Cardiac fibroblast (primary cell): ENCODE measurements around the gene COA1.
A peak's percentile ranks its signal among the peaks of the same experiment; 100 is the strongest.
"Not testable (repeated sequence)": the region's sequence is repeated elsewhere in the genome, so short reads cannot be mapped to it uniquely, and the experiment has no call there.

ENCODE experiments used
- DNase-seq, 2 donors: peaks; one replicate each; pipeline versions ENCODE4 v3.0.0 to v3.0.0-alpha.2; 2010; ENCODE audit warnings: low read depth in 2 of 2
- H3K4me3 ChIP-seq, 2 donors: replicated peaks in 1 of 2; 1 replicate in 1 of 2; 2 replicates in 1 of 2; pipeline ENCODE4 v1.5.1; 2011; ENCODE audit warnings: low read depth in 2 of 2, low read length in 2 of 2, mild to moderate bottlenecking in 2 of 2, moderate library complexity in 1 of 2
- CTCF ChIP-seq: IDR thresholded peaks from one replicate; pipeline ENCODE4 v1.5.1; 2011; ENCODE audit warnings: low read depth, mild to moderate bottlenecking, low read length, inconsistent platforms

COA1 gene

DNA sequence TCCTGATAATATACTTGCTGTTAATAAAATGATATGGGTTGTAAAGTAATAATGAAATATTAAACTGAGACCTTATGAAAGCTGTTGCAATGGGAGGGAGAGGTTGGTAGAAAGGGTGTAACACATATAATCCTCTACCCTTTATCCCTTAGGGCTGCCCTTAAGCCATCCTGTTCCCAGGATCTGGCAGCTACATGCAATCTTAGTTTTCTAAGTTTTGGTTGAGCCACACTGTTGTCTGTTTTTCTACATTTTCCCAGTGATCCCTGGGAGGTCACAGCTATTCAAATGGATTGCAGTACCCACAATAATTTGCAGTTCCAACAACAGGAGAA lies 6.3 kb downstream of the COA1 start:
- no peak for DNase-seq
- no peak for TF ChIP-seq CTCF
- H3K4me3 ChIP-seq: no peak overlapping the region

DNA sequence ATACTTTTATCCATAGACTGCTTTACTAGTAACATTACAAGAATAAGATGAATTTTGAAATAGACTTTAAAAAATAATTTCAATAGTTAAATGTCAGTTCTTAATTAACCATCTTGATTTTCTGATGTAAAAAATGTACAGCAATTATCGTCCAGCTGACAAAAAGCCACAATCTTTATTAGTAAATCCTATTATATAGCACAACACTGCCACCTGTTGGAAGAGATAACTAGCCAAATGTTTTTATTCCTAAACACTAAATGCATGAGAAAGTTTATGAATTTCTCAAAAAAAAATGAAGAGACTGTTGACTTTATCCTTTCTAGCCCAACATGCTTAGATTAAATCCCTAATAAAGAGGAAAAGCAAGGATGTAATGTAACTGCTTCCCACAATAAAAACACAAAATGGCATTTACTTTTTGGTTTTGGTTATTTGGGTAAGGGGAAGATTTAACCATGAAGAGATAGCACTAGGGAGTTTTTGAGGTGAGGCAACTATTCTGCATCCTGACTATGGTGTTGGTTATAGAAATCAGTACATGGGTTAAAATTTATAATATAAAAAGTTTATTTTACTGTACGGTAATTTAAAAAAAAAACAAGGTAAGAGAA lies 8.0 kb downstream of the COA1 start:
- no peak overlapping the region for H3K4me3 ChIP-seq
- peak; percentile 72 to 78 for DNase-seq
- peak; percentile 57 for TF ChIP-seq CTCF

- DNase-seq: no peak
- no peak for TF ChIP-seq CTCF
- H3K4me3 ChIP-seq: no peak overlapping the region
Observed at GRCh38 chr7:43716598-43716997, 12.7 kb downstream of the COA1 start.

- not testable (repeated sequence) for H3K4me3 ChIP-seq, DNase-seq
Observed at GRCh38 chr7:43715966-43716365, 13.4 kb downstream of the COA1 start.

- no peak for TF ChIP-seq CTCF
- H3K4me3 ChIP-seq: no peak overlapping the region
- no peak for DNase-seq
Observed at GRCh38 chr7:43711503-43711902, 17.8 kb downstream of the COA1 start.

DNA sequence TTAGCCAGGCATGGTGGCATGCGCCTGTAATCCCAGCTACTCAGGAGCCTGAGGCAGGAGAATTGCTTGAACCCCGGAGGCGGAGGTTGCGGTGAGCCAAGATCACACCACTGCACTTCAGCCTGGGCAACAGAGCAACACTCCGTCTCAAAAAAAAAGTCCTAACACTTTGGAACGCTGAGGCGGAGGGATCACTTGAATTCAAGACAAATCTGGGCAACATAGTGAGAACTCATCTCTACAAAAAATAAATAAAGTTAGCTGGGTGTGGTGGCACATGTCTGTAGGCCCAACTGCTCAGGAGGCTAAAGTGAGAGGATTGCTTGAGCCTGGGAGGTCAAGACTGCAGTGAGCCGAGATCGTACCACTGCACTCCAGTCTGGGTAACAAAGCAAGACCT lies 21.3 kb downstream of the COA1 start:
- not testable (repeated sequence) for H3K4me3 ChIP-seq, DNase-seq

- H3K4me3 ChIP-seq: no peak overlapping the region
- DNase-seq: no peak
- no peak for TF ChIP-seq CTCF
Observed at GRCh38 chr7:43703573-43703972, 25.8 kb downstream of the COA1 start.

DNA sequence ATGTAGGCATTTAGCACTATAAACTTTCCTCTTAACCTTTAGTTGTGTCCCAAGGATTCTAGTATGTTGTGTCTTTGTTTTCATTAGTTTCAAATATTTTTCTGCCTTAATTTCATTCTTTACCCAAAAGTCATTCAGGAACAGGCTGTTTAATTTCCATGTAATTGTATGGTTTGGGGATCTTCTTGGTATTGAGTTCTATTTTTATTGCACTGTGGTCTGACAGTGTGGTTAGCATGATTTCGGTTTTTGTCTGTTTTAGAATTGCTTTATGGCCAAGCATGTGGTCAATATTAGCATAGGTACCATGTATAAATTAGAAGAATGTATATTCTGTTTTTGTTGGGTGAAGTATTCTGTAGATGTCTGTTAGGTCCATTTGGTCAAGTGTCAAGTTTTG lies 26.3 kb downstream of the COA1 start:
- no peak for TF ChIP-seq CTCF
- DNase-seq: no peak
- H3K4me3 ChIP-seq: no peak overlapping the region
